GM18498 (cell line): ENCODE measurements around the gene ZNF547.

ENCODE experiments used
- ATAC-seq: cut with Tn5 transposase; IDR thresholded peaks from one replicate; pipeline ENCODE4 v1.9.1; 2021; ENCODE audit warnings: mild to moderate bottlenecking, moderate library complexity; ENCODE audit not compliant: unreplicated experiment

The ZNF547 gene

DNA sequence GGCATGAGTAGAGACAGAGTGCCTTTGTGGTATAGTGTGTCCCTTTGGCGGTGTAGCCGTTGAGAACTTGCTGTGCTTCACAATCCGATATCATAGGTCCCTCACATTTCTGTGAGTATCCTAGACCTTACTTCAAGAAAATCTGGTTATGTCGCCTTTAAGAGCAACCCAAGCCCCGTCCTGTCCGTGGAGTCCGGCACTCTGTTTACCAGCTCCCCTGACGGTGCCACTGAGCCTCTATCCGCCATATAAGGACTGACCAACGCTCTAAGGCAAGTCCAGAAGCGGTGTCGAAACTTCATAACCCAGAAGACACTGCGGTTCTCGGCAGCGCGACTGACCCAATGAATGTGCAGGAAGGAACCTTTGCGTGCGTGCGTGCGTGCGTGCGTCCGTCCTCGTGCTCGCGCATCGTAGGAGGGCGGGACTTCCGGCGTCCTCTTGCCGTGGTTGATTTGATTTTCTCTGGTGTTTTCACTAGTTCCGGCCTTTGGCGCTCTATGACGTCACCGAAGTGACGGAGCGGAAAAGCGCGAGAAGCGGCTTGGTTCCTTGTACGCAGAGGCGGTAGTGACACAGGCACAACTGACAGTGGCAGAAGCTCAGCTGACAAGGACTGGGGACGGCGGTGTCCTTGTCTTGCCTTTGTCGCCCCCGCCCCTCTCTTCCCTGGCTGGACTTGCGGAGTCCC lies at the start of gene ZNF547, which contains the start of gene TRAPPC2B:
TSS of gene ZNF547 (plus strand) at position 555 of the 691 bp plus-strand sequence. CDS start 5,005 bp downstream, outside the sequence.
TSS of gene TRAPPC2B (plus strand) at position 555 of the 691 bp plus-strand sequence. CDS start 1,283 bp downstream, outside the sequence.
- ATAC-seq, result peak; percentile 95

DNA sequence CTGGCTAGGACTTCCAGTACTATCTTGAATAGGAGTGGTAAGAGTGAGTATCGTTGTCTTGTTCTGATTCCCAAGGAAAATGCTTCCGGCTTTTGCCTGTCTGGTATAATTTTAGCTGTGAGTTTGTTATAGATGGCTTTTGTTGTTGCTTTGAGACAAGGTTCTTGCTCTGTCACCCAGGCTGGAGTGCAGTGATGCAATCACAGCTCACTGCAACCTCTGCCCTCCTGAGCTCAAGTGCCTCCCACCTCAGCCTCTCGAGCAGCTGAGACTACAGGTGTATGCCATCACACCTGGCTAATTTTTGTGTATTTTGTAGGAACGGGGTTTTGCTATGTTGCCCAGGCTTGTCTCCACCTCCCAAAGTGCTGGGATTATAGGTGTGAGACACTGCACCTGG lies 49.2 kb upstream of the ZNF547 start:
- no peak for ATAC-seq

DNA sequence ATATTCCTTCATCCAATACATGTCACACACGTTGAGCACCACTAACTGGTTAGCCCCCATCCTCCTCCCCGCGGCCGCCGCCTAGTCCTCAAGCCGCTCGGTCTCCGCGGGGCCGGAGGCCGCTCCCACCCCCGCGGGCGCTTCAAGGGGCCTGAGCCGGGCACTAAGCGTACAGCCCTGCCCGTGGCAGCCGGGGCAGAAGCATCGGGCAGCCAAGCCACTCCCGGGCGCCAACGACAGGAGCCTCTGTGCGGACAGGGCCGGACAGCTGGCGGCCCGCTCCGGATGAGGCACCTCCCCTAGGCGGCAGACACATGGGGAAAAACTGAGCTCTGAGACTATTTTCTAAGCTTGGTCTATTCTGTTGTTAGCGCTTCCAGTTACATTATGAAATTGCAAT lies 45.8 kb upstream of the ZNF547 start:
- ATAC-seq, result no peak

DNA sequence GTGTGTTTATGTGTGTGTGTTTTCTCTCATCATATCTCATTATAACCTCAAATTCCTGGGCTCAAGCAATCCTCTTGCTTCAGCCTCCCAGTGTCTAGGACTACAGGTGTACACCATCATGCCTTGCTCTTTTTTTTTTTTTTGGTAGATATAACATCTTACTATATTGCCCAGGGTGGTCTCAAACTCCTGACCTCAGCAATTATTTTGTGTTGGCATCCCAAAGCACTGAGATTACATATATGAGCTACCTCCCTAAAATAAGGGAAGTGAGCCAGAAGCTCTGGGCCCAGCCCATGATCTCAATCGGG lies 43.5 kb upstream of the ZNF547 start:
- peak; percentile 30 for ATAC-seq

GRCh38 chr19:57320180-57321084 lies 42.9 kb upstream of the ZNF547 start, which contains the start of gene ZNF543:
ZNF543 (plus strand) TSS chr19:57320472; CDS start chr19:57320854, 382 bp downstream.
- peak; percentile 96 for ATAC-seq

- ATAC-seq, result no peak
These were observed 42.2 kb upstream of the ZNF547 start for GRCh38 chr19:57321116-57321515.

DNA sequence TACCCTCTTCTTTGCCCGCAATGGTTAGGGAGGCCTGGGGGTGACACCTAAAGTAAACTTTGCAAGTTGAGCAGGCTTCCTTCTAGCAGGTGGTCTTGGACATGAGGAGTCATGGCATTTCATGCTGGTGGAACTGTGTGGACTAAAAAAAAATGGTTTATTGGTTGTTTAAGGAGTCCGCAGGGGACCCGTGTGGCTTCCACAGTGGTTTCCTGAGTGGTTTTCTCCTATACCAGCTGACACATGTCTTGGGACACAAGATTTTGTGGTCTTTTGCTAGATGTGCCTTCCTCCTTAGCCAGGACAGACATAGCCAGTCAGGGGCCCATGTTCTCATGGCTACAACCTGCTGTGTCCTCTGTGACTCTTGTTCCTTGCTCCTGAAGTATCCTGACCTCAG lies 41.6 kb upstream of the ZNF547 start:
- no peak for ATAC-seq

- no peak for ATAC-seq
These were observed 38.4 kb upstream of the ZNF547 start for GRCh38 chr19:57324992-57325391.

GRCh38 chr19:57327993-57328392 lies 35.4 kb upstream of the ZNF547 start:
- no peak for ATAC-seq

DNA sequence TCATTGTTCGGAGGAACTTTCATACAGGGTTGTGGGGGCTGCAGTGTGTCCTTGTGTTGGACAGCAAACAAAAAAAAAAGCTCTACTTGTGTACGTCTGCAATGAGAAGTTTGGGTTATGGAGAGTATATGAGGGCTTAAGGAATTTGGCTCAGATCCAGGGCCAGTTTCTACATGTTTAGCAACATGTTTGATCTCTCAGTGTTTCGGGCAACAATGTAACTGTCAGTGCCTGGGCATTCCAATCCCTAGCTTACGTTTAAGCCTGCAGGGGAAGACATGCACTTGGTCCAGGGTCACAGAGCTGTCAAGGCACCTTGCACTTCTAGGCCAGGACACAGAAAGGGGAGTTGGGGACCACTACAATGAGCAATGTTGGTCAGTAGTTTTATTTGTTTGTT lies 29.2 kb upstream of the ZNF547 start:
- ATAC-seq, result no peak

DNA sequence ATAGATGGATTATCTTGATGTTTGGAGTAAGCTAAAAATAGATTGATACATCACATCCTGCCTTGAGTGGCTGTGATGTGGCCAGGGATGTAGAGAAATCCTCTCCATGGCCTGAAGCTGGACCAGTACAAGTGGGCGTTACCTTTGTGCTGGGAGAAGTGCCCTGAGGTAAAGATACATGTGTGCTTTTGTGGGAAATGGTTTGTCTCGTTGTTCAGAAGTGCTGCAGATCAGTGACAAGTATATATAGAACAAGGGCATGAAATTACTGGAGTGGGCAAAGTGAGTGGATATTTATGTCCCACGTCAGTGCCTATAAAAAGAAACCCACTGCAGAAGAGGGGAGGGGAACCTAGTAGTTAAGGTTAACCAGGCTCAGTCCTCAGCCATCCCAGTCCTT lies 24.5 kb upstream of the ZNF547 start:
- ATAC-seq, result no peak

DNA sequence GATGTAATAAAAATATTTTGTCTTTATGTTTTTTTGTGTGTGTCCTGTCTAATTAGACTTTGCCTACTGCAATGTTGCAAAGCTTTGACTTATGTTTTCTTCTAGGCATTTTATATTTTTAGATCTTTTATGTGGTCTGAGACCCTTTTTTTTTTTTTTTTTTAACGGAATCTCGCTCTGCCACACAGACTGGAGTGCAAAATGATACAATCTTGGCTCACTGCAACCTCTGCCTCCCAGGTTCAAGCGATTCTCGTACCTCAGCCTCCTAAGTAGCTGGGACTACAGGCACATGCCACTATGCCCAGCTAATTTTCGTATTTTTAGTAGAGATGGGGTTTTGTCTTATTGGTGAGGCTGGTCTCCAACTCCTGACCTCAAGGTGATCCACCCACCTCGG lies 20.8 kb upstream of the ZNF547 start:
- ATAC-seq, result no peak

- ATAC-seq, result no peak
These were observed 15.2 kb upstream of the ZNF547 start for GRCh38 chr19:57348136-57348535.

DNA sequence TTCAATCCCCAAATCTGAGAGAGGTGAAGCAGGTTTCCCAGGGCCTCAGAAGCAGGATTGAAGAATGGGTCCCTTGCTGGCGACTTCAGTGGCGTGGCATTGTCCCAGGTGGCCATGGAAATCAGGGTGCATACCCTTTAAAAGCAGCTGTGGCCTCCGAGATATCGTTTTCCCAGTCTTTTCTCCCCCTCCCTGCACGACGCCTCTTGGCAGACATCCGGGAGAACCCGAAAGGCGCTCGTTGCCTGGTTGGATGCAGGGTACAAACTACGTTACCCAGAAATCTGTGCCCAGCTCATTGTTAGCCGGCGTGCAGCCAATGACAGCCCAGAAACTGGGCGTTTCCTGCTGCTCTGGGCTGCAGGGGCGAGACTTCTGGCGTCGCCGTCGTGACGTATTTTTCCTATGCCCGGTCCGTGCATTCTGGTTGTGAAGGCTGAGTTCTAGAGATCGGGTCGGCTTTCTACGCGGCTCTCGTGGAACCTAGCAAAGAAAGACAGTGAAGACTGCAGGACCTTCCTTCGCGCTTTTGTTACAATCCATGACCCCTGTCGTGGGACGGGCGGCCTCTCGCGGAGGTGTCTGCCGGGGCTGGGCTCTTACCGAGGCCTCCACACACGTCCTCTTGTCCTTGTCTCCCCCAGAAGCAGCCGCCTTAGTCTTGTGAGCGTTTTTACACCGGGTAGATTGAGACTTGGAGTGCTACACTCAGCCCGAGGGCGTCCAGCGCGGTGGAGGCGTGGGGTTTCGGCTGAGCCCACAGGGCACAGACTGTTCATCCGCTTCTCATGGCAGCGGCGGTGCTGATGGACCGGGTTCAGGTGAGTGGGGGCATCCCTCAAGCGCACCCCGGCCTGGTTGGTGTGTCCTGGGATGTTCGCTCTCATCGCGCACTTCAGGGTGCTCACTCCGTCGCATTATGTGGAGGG lies 12.2 kb upstream of the ZNF547 start, which contains the start of gene ZNF304:
TSS of gene ZNF304 (plus strand) at position 395 of the 929 bp plus-strand sequence. CDS start at position 789, 394 bp downstream.
- ATAC-seq, result peak; percentile 97

GRCh38 chr19:57351867-57352266 lies 11.5 kb upstream of the ZNF547 start:
- no peak for ATAC-seq

DNA sequence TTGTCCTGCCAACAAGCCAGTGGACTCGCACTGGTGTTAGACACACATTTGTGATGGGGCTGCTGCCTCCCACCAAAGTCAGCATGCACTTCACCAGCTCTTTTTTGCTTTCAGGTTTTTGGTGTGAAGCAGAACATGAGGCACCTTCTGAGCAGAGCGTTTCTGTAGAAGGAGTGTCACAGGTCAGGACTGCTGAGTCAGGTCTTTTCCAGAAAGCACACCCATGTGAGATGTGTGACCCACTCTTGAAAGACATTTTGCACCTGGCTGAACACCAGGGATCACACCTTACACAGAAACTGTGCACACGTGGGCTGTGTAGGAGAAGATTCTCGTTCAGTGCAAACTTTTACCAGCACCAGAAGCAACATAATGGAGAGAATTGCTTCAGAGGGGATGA lies 7.4 kb upstream of the ZNF547 start:
- no peak for ATAC-seq

DNA sequence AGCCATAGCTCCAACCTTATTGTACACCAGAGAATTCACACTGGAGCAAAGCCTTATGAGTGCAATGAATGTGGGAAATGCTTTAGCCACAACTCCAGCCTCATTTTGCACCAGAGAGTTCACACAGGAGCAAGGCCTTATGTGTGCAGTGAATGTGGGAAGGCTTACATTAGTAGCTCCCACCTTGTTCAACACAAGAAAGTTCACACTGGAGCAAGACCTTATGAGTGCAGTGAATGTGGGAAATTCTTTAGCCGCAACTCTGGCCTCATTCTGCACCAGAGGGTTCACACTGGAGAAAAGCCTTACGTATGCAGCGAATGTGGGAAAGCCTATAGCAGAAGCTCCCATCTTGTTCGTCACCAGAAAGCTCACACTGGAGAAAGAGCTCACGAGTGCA lies 5.9 kb upstream of the ZNF547 start:
- ATAC-seq, result no peak

GRCh38 chr19:57359300-57359699 lies 4.1 kb upstream of the ZNF547 start:
- no peak for ATAC-seq

DNA sequence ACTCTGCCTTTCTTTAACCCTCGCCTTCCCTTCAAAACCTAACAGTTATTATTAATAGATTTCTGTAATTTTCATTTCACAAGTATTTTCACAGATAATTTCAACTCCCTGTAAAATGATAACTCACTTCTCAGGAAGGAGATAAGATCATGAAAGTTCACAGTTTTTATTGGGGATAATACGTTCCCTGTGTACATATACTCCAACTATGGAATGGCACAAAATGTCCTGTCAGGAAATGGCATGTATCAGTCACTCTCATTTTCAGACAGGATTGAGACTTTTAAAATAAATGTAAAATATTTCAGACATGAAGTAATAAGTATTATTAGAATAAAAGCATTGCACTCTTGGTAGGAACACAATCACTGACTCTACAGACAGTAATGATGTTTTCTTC lies 932 bp upstream of the ZNF547 start:
- no peak for ATAC-seq

- no peak for ATAC-seq
These were observed 384 bp downstream of the ZNF547 start for GRCh38 chr19:57363688-57364181.

DNA sequence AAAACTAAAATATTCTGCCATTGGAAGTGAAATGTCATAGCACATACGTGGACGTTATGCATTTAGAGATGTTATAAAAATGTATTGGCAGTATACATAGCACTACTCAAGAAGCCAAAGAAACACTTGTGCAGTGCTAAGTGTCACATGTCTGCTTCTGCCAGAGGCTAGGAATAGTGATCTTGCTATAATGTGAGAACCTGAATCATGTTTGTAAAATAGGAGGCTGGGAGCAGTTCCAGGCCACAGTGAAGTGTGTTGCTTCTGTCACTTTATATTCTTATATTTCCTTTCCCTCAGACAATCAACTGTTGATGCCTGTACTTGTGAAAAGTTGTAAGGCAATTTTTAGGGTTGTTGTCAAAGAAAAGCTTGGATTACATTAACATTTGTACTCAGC lies 3.4 kb downstream of the ZNF547 start:
- no peak for ATAC-seq
